Effector CD8-positive, alpha-beta T cell (primary cell): ENCODE results near the gene PGRMC2.
"Not testable (repeated sequence)": the region's sequence is repeated elsewhere in the genome, so short reads cannot be mapped to it uniquely, and the experiment has no call there.

ENCODE experiments used
- DNase-seq: peaks from one replicate; lab custom pipeline; 2025; lab: John Stamatoyannopoulos, UW

Gene PGRMC2

DNA sequence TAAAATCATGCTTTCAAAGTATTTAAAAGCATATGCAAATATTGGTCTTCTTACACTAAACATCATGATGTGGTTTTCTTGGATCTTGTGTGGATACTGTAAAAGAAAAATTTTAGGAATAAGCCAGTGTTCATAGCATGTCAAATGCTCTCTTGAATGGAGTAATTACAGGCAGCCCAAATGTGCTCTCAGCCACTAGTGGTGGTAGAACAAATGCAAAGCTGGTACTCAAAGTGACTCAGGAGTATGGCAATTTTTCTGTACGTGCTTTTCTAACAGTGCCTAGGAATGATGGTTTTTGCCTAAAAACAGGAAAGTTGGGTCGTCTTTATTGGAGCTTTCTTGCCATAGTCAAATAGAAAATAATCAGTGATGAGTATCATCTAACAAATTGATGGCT is 19.9 kb downstream of the PGRMC2 start:
- no peak for DNase-seq

DNA sequence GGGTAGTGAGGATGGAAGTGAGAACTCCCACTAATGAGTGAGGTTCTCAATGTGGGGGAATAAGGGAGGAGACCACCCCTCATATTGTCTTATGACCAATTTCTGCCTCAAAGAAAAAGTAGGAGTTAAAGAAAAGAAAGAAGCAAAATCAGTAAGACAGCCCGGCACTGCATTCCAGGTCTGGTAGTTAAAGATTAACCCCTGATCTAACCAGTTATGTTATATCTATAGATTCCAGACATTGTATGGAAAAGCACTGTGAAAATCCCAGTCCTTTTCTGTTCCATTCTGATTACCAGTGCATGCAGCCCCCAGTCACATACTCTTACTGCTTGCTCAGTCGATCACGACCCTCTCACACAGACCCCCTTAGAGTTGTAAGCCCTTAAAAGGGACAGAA is 20.4 kb downstream of the PGRMC2 start:
- not testable (repeated sequence) for DNase-seq

DNA sequence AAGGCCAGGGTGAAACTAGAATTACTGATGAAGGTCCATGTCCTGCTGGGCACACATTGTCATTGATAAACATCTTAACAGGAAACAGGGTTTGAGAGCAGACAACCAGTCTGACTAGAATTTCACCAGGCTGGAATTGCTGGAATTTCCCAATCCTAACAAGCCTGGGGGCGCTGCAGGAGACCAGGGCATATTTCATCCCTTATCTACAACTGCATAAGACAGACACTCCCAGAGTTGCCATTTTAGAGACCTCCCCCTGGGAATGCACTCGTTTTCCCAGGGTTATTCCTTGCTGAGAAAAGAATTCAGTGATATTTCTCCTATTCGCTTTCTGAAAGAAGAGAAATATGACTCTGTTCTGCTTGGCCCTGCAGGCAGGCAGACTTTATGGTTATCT is 22.1 kb downstream of the PGRMC2 start:
- not testable (repeated sequence) for DNase-seq

DNA sequence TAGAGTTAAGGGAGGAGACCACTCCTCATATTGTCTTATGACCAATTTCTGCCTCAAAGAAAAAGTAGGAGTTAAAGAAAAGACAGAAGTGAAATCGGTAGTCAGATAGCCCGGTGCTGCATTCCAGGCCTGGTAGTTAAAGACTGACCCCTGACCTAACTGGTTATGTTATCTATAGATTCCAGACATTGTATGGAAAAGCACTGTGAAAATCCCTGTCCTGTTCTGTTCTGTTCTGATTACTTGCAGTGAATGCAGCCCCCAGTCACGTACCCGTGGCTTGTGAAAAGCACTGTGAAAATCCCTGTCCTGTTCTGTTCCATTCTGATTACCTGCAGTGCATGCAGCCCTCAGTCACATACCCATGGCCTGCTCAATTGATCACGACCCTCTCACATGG is 27.7 kb downstream of the PGRMC2 start:
- DNase-seq: not testable (repeated sequence)

DNA sequence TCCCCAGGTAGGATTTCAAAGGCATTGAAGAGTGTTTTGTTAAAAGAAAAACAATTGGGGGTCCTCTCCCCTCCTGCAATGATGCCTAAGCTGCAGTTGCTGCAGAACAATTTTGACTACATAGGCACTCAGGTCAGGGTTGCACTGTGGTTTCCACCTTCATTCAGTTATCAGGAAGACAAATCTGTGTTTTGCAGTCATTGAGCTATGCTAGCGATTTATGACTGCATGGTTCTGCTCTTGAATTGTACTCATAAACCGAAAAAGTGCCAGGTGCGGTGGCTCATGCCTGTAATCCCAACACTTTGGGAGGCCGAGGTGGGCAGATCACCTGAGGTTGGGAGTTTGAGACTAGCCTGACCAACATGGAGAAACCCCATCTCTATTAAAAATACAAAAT is 29.4 kb downstream of the PGRMC2 start:
- not testable (repeated sequence) for DNase-seq

DNA sequence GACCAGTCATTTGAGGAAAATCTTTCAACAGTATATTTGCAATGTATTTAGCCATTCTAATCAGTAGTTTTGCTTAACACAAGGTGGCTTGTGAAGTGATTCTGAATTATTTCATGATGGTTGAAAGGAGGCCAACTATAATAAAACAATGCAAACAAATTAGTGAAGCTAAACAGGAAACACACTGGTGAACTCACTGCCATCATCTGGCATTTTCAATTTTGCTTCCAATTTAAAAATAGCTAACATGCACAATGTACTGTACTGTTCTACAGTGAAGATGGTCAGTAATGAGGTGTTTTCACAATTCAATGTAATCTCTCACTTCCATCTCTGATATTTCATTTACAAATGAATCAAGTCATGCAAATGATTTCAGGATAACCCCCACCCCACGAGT is 31.1 kb downstream of the PGRMC2 start:
- DNase-seq: no peak

DNA sequence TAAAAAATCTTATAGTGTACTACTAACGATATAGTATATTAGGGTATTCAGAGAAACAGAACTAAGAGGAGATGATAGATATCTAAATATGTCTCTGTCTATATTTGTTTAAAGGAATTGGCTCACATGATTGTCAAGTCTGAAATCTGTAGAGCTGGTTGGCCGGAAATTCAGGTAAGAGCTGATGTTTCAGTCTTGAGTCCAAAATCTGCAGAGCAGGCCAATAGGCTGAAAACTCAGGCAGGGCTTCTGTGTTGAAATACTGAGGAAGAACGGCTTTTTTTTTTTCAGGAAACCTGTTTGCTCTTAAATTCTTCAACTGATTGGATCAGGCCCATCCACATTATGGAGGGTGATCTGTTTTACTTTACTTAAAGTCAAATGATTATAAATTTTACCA is 31.7 kb downstream of the PGRMC2 start:
- no peak for DNase-seq

DNA sequence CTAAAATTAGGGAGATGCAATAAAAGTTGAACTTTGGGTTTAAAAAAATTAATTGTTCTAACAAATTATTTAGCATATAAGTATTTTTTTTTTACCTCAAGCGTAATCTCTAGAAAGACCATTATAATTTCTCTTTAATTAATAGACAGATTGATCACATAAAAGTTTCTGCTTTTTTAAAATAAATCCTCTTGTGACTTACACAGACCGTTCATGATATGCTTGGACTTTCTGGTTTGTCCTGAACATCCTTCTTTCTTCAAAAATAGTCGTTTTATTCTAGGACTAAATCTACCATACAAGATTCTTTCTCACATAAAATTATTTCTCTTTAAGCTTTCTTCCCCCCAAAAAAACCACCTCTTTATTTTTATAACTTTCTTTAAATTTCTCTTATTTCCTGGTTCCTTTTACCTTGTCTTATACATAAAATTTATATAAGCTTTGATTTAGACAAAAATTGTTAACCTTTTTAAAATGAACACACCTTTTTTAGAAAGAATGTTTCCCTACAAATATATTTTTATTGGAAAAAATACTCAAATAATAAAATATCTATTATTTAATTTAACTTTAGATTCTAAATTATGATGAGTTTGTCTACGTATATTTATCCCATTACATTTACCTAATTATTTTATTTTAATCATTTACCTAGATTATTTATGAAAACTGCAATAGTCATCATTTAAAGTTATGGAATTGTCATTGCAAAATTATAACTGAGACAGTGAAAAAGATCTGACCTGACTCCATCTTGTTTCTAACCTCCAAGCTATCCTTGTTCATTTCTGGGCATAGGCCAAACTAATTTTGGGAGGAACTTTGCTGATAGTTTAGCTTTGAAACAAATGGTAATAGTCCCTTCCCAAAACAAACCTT is 37.6 kb downstream of the PGRMC2 start:
- no peak for DNase-seq

DNA sequence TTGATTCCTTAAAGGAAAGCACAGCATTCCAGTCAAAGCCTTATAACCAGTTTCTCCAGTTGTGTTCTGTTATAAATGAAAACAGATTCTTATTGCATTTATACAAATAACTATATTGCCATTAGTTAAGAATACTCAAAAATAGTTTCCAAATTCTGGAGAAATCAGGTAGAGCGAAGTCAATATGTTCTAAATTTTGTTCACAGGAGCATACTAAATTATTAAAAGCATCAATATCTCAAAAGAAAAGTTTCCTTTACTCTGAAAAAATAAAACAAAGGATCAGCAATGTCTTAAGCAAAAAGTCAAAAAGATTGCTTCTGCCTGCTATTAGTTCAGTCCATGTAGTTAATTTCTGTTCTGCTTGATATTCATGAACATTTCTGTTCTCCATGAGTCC is 39.7 kb downstream of the PGRMC2 start:
- DNase-seq: no peak

DNA sequence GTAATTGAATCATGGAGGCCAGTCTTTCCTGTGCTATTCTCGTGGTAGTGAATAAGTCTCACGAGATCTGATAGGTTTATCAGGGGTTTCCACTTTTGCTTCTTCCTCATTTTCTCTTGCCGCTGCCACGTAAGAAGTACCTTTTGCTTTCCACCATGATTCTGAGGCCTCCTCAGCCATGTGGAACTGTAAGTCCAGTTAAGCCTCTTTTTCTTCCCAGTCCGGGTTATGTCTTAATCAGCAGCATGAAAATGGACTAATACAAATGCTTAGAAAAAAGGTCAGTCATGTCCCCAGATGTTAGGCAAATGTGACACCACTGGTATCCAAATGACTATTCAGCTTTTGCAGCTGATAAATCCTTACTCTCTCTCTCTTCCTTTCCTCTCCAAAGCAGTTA is 42.2 kb downstream of the PGRMC2 start:
- DNase-seq: not testable (repeated sequence)

DNA sequence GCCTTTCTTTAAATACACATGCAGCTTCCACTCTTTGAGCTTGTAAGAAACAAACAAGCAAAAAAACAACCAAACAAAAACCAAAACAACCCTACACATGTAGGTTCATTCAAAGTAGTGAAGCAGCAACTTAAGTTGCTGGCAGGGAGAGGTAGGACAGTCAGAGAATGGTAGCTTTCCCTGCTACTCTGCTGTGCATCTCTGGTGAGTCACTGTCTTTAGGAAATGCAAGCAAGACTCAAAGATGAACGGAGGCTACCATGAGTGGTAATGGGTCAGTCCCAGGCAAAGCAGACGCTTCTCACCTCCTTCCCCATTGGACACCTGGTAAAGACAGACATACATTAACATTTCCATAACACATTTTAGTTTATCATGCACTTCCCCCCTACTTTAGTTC is 43.2 kb downstream of the PGRMC2 start:
- no peak for DNase-seq

DNA sequence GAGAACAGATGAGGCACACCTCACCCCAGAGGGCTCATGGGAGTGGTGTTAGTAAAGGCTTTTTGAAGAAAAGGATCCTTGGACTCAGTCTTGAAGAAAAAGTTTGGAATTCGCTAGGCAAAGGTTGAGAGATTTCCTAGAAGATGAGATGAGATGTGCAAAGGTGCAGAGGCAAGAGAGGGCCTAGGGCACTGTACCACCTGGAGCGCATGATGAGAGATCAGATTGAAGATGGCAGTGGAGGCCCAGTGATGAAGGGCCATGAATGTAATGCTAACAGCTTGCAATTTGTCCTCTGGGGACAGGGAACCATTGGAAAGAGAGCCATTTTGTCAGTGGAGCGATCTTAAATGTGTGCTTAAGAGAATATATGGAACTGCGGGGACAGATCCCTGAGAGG is 45.0 kb downstream of the PGRMC2 start:
- no peak for DNase-seq

DNA sequence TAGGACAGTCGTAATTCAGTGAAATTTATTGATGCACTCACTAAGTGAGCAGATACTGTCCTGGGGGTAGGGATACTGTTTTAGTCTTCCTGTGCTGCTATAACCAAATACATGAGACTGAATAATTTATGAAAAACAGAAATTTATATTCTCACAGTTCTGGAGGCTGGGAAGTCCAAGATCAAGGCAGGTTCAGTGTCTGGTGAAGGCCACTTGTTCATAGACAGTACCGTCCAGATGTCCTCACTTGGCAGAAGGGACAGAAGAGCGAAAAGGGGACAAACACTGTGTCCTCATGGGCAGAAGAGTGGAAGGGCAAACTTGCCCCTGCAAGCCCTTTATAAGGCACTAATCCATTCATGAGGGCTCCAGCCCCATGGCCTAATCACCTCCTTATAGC is 45.6 kb downstream of the PGRMC2 start:
- DNase-seq: no peak

DNA sequence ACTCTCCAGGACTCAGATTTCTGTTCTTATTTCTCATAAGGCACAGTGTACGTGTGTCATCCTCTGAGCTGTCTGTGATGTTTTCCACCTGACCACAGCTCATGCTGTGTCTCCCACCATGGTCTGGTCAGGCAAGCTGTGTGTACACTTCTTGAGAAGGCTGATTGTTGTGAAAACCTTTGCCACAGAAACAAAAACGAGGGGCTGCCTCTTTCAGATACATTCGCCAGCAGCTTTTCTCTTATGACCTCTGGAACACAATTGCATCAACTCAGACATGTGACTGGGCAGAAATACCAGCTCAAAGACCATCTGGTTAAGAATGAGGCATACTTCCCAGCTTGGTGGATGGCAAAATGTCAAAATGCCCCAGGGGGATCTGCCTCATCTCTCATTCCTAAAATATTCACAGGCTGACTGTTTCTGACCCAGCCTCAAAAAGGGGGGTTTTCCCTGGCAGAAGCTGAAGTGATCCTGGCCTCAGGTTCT is 46.1 kb downstream of the PGRMC2 start:
- DNase-seq: no peak

DNA sequence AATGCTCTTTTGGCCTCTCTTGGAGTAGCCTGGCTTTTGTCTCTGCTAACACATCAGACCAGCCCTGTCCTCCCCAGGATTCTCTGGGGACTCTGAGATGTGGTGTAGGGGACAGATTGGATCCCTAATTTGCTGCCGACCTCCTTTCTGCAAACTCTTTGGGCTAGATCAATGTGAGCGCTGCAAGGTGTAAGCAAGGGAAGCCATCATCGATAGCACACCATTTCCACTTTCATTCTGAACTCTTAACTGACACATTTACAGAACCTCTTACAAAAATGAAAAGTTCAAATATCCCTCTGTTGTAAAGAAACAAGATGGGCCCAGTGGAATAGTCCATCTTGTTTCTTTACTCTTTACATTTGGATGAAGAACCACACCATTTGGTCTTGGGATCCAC is 46.6 kb downstream of the PGRMC2 start:
- DNase-seq: no peak

DNA sequence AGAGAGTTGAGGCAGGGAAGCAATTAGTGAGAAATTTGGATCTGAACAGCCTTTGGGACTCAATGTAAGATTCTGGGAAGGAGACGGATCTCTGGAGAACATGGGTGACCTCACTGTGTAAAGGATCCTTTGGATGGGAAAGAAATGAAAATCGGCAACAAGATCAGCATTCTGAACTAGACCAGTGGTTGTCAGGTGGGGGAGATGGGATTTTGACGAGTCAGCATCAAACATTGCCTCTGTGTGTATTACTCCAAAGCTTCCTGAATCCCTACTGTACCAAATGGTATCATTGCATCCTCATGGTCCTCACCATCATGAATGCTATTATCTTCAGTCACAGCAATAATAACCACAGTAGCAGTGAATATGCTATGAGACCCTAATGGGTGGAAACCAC is 52.8 kb downstream of the PGRMC2 start:
- DNase-seq: no peak

DNA sequence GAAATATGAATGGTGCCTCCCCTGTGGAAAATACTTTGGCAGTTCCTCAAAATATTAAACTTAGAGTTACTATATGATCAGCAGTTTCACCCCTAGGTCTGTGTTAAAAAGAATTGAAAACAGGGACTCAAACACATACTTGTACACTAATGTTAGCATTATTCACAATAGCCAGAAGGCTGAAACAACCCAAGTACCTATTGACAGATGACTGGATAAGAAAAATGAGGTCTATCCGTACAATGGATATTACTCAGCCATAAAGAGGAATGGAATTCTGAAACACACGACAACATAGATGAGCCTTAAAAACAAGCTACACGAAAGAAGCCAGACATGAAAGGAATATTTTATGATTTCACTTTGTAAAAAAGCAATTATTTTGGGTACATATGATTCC is 54.9 kb downstream of the PGRMC2 start:
- DNase-seq: no peak

DNA sequence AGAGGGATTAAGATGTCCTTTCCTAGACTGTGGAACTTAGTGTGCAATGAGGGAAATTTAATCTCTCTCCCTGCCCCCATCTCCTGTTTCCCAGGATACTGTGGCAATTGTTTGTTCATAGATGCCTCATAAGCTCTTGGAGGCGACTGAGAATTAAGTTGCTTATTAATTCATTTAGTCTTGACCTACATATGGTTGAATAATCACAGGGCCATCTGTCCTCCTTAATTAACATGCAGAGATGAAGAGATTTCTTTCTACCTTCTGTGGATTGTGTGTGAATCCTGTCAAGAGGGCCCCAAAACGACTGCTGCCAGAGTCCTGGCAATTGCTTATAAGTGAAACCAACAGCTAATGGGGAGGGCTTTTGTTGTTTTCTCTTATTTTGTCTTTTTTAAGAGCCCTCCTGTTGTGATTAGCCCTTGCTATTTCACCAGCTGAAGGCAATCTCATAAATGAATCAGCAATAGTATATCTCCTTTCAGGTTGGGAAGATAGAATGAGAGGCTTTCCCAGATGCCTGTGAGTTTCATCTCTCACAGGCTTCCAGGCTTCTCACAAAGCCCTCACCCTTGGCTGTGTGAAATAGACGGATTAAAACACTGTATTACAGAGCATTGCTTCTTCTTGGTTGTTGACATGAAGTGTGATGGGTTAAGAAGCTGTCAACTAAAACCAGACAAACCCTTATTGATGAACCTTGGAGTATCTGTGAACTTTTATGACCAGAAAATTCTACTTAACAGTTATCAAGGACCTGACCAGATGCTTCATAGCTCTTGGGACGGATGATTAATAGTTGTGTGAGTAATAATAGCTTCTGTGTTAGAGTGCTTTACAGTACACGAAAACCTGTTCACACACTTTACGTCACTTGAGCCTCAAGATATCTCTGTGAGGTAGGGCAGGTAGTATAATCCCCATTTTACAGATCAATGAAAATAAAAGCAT is 58.5 kb downstream of the PGRMC2 start:
- DNase-seq: no peak

DNA sequence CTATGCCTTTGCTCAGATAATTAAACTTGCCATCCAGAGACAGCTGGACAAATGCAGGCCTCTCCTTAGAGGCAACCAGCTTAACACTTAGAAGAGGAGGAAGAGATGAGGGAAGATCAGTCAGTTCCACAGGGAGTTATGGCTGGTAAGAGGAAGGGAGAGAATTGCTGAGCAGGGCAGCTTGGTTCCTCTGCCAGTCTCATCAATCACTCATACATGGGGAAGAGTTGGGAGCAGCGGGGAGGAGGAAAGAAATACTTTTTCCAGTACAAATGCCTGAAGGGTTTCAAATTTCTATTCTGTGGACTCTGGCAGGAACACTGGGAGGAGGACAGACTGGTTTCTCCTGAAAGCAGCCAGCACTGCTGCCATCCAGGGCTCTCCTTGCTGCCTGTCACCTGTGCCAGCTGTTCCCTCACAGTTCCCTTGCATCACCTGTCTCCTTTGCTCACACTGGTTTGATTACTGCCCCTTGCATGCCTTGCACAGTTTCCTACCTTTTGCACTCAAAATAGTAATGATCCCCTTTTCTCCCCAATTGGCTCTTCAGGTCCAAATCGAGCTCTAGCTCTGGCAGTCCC is 59.5 kb downstream of the PGRMC2 start:
- DNase-seq: no peak

DNA sequence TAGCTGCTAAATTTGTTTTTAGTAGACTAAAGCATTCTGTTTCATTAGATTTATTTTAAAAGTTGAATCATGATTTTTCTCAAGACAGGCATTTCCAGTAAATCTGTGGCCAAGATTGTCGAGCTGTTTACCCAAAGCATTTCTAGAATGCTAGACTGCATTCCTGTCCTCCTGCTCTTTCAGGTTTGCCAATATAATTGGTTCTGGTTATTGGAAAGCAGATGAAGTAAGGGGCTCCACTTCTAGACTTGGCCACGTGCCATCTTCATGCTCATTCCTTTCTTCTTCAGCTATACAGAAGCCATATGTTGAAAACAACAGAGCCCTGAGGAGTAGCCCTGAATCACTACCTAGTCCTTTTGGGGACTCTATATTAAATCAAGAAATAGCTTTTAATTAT is 62.5 kb downstream of the PGRMC2 start:
- DNase-seq: no peak

DNA sequence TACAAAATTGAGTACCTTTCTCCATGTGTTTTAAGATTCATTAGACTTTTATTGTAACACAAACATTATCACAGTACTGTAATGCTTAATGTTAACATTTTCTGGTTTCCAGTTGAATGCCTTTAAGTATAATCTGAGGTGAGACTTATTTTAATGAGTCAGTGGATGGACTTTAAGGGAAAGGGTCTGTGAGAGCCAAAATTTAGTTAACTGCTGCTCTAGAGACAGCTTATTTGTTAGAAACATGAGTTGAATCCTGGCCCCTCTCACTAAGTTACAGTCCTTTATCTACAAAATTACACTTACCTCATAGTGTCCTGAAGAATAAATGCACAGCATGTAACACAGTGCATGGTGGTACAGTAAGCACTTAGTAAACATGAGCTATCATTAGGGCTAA is 66.0 kb downstream of the PGRMC2 start:
- no peak for DNase-seq
